ENCODE measurements around the gene PRCC. TPM values are rescaled to one million over a fixed set of nuclear protein-coding genes. Genes with fewer than 3 reads are reported as not detected.

PRCC gene
- total and polyA plus RNA-seq, 2 of the 8 experiments (the other 6 are each of a cell fraction or from before 2014, with no cell fraction given) = 95.2 to 115 TPM

- Histone ChIP-seq H3K23ac (ENCODE audit: insufficient read length) (no peak overlapping the region), H2AK5ac (ENCODE audit: low read depth, low read length) (no peak overlapping the region), H4K91ac (replicated peaks; ENCODE audit: insufficient read length, low read length) (no peak overlapping the region), H3K79me1 (ENCODE audit: low read depth, low read length) (no peaks in the 10 kb centered on the region), H3K4me1 (replicated peaks in 1 of 4; ENCODE audit: control insufficient read depth in 3 of 4, insufficient read depth in 4 of 4, low read length in 3 of 4) (peaks cover 0 to 25% (median 12%) of the 10 kb centered on the region in 4 experiments; a peak in 5 of 7 replicates), H2BK120ac (replicated peaks; ENCODE audit: low read depth, low read length) (no peak overlapping the region), H3K23me2 (ENCODE audit: low read depth, low read length) (peaks cover 11% of the 10 kb centered on the region), H3K9ac (replicated peaks in 1 of 4; ENCODE audit: extremely low read depth in 1 of 4, low read depth in 3 of 4, low read length in 3 of 4) (no peak overlapping the region), H3K4ac (replicated peaks; ENCODE audit: insufficient read length, low read depth, low read length) (no peak overlapping the region), H3K14ac (ENCODE audit: insufficient read length) (no peak overlapping the region), H3K9me3 (ENCODE audit: insufficient read depth in 2 of 2, low read depth in 1 of 2, low read length in 1 of 2) (no peaks in the 10 kb centered on the region), H3K36me3 (ENCODE audit: control insufficient read depth in 2 of 4, insufficient read depth in 4 of 4, low read length in 3 of 4) (no peaks in the 10 kb centered on the region), H3K4me3 (ENCODE audit: extremely low read depth in 1 of 4, insufficient read depth in 2 of 4, low read depth in 3 of 4, low read length in 4 of 4) (no peak overlapping the region), H3K56ac (replicated peaks; ENCODE audit: insufficient read length, low read depth, low read length) (no peak overlapping the region), H4K8ac (ENCODE audit: extremely low read depth, insufficient read depth, low read length) (no peak overlapping the region), H2BK5ac (ENCODE audit: low read depth, low read length) (no peak overlapping the region), H3K27ac (ENCODE audit: low read depth, low read length) (no peak overlapping the region), H2BK20ac (ENCODE audit: low read length) (no peak overlapping the region), H4K20me1 (replicated peaks in 1 of 2; ENCODE audit: control insufficient read depth in 1 of 2, insufficient read depth in 2 of 2, low read length in 2 of 2) (peaks cover 7 to 19% of the 10 kb centered on the region in 2 experiments), H2BK12ac (ENCODE audit: low read depth, low read length) (no peak overlapping the region), H3K4me2 (ENCODE audit: insufficient read depth in 1 of 2, low read depth in 2 of 2, low read length in 2 of 2) (peak overlapping the region in 1 of 2 experiments; percentile 92; a peak in 1 of 4 replicates), H3K18ac (ENCODE audit: extremely low read depth, low read length) (no peak overlapping the region; the same call in 1 of the 2 replicates), H2BK15ac (ENCODE audit: low read length) (no peak overlapping the region), H3K79me2 (ENCODE audit: control insufficient read depth in 1 of 2, insufficient read depth in 2 of 2, low read length in 2 of 2) (no peaks in the 10 kb centered on the region), H3K27me3 (replicated peaks in 1 of 4; ENCODE audit: control insufficient read depth in 3 of 4, extremely low read depth in 1 of 4, insufficient read depth in 3 of 4, low read length in 3 of 4) (peaks cover 59 to 74% (median 72%) of the 10 kb centered on the region in 4 experiments), H4K5ac (ENCODE audit: insufficient read length, low read depth, low read length) (no peak overlapping the region), H2AFZ (ENCODE audit: low read length) (no peak overlapping the region)
- ChIA-PET POLR2A (ENCODE audit: partially characterized antibody) (no interaction called here), CTCF (ENCODE audit: partially characterized antibody) (interaction anchor here (0.7 to 25.2 kb wide), 7 partner anchors 8 to 167 kb away, joined by 3 to 719 read pairs (median 10); partner anchors contain the start of genes INSRR, NES, NTRK1 and PEAR1)
- 53% methylated on average over 6 of the region's 6 CpGs; no CpG with 5 or more reads in 1 of the 2 experiments for WGBS, 2 experiments (ENCODE audit: extremely low coverage in 1 of 2, insufficient coverage in 1 of 2, insufficient read length in 1 of 2, insufficient replicate concordance in 2 of 2, low coverage in 1 of 2, low lambda C conversion rate in 2 of 2, missing lambda C conversion rate in 1 of 2)
- TF ChIP-seq ZNF274 (IDR thresholded peaks at IDR 0.05; ENCODE audit: borderline replicate concordance, extremely low read depth, low read length) (no peak), RAD21 (IDR thresholded peaks at IDR 0.05 in 1 of 2, conservative IDR thresholded peaks at IDR 0.05 in 1 of 2; ENCODE audit: low read depth in 2 of 2, low read length in 2 of 2) (peak; percentile 38 to 49; a peak in 3 of 4 replicates), CTCF (IDR thresholded peaks at IDR 0.05; ENCODE audit: control extremely low read depth in 1 of 3, insufficient read depth in 1 of 3, low read depth in 1 of 3, low read length in 3 of 3) (peak; percentile 50 to 55 (median 55)), SP2 (IDR thresholded peaks at IDR 0.05; ENCODE audit: low read length) (no peak), ASH2L (IDR thresholded peaks at IDR 0.05; ENCODE audit: low read length) (peak; percentile 11)
- FAIRE-seq (no peak), DNase-seq (ENCODE audit: low read depth in 1 of 2, low spot score in 2 of 2) (no peak)
These were observed 76.8 kb downstream of the PRCC start for GRCh38 chr1:156844102-156844501.
